Esophagus squamous epithelium (tissue), 5 donors: ENCODE data around the gene CDK18. TPM values are rescaled to one million over a fixed set of nuclear protein-coding genes. Genes with fewer than 3 reads are reported as not detected.

Source experiments
- DNase-seq: peaks from one replicate; lab custom pipeline; 2025; lab: John Stamatoyannopoulos, UW
- H3K27ac ChIP-seq, 4 donors: fragments of 200-600 bp; sonication (generic); one replicate each; pipeline ENCODE4 v1.5.1; 2016 to 2019; ENCODE audit warnings: mild to moderate bottlenecking in 1 of 4
- H3K27me3 ChIP-seq, 4 donors: fragments of 200-600 bp; sonication (generic); 1 replicate in 3 of 4; 2 replicates in 1 of 4; pipeline versions ENCODE4 v1.5.1 to v1.6.0; 2017 to 2021; ENCODE audit warnings: antibody characterized with exemption in 1 of 4
- H3K36me3 ChIP-seq, 3 donors: fragments of 200-600 bp; sonication (generic); one replicate each; pipeline ENCODE4 v1.5.1; 2016 to 2019
- H3K4me1 ChIP-seq, 3 donors: fragments of 200-600 bp; sonication (generic); one replicate each; pipeline ENCODE4 v1.5.1; 2017 to 2019
- H3K4me3 ChIP-seq, 4 donors: fragments of 200-600 bp; sonication (generic); 1 replicate in 3 of 4; 2 replicates in 1 of 4; pipeline ENCODE4 v1.5.1; 2016 to 2019; ENCODE audit warnings: mild to moderate bottlenecking in 2 of 4, moderate library complexity in 1 of 4
- H3K9me3 ChIP-seq, 3 donors: fragments of 200-600 bp; sonication (generic); one replicate each; pipeline ENCODE4 v1.5.1; 2016 to 2019
- CTCF ChIP-seq, 6 experiments: fragments of 450-650 bp in 4 of 6; fragments of 200-600 bp in 2 of 6; sonication (generic) in 2 of 6; IDR thresholded peaks; one replicate each; pipeline ENCODE4 v1.5.1; 2016 to 2019; ENCODE audit warnings: antibody characterized with exemption in 6 of 6, mild to moderate bottlenecking in 4 of 6, moderate library complexity in 4 of 6
- POLR2A ChIP-seq, 4 donors: fragments of 450-650 bp; IDR thresholded peaks; one replicate each; pipeline ENCODE4 v1.6.1; 2017; ENCODE audit warnings: antibody characterized with exemption in 4 of 4, mild to moderate bottlenecking in 4 of 4, moderate library complexity in 3 of 4
- WGBS, 2 donors: methylation state at CpG; one replicate each; pipeline ENCODE4 v1.1.5; 2018; 5-methylcytosine and 5-hydroxymethylcytosine counted together
- intact Hi-C: fragments of 100-400 bp; cut with DNase I; formaldehyde crosslinking; loops from one replicate; pipeline ENCODE4 v1.15.0; 2022
- total RNA-seq, 4 donors: library from RNA; depleted of rRNA; stranded (reverse); fragments of >200 nt; gene quantifications; one replicate each; pipeline ENCODE4 v1.1.0, GENCODE V29; 2016
- donor health status: DM: yes; HTN: yes; CAD: no.

The CDK18 gene
- total RNA-seq, 4 donors from 2014 or later = 2.5 to 10.7 (median 6.3) TPM

- DNase-seq = no peak
- 20% methylated on average over 2 of the region's 2 CpGs; no CpG with 5 or more reads in 1 of the 2 donors for WGBS, 2 donors
Observed at GRCh38 chr1:205492201-205492667, 12.2 kb upstream of the CDK18 start.

GRCh38 chr1:205492774-205493173, 11.7 kb upstream of the CDK18 start:
- Histone ChIP-seq H3K9me3 (no peaks in the 10 kb centered on the region), H3K36me3 (no peaks in the 10 kb centered on the region), H3K4me1 (peaks cover 11 to 29% (median 23%) of the 10 kb centered on the region in 3 donors), H3K27me3 (peaks cover 0 to 76% (median 0%) of the 10 kb centered on the region in 4 donors), H3K27ac (peak overlapping the region in 1 of 4 donors; percentile 42), H3K4me3 (no peak overlapping the region)
- DNase-seq = no peak
- TF ChIP-seq POLR2A (IDR thresholded peaks at IDR 0.05) = no peak
- TF ChIP-seq CTCF (IDR thresholded peaks at IDR 0.05) = no peak
- intact Hi-C loops = loop anchor here (10.0 kb wide), 1 partner anchor 158 kb away; no protein-coding TSS in a partner anchor
- 0 to 17% methylated on average over 1 of the region's 7 CpGs for WGBS, 2 donors

More at GRCh38 chr1:205492201-205492667, 12.2 kb upstream of the CDK18 start:
- Histone ChIP-seq H3K36me3 (no peaks in the 10 kb centered on the region), H3K4me1 (peaks cover 11 to 29% (median 23%) of the 10 kb centered on the region in 3 donors), H3K27ac (peak overlapping the region in 1 of 4 donors; percentile 42), H3K27me3 (peaks cover 0 to 81% (median 0%) of the 10 kb centered on the region in 4 donors), H3K9me3 (no peaks in the 10 kb centered on the region), H3K4me3 (no peak overlapping the region)
- TF ChIP-seq CTCF (IDR thresholded peaks at IDR 0.05) = no peak
- TF ChIP-seq POLR2A (IDR thresholded peaks at IDR 0.05) = no peak
- intact Hi-C loops = loop anchor here (10.0 kb wide), 1 partner anchor 157 kb away; no protein-coding TSS in a partner anchor

- no peak for DNase-seq
- no peaks in the 10 kb centered on the region for H3K9me3 ChIP-seq
- H3K4me3 ChIP-seq = no peak overlapping the region
- H3K27me3 ChIP-seq = peaks cover 0 to 70% (median 0%) of the 10 kb centered on the region in 4 donors
- 19 to 51% methylated on average over 6 to 7 of the region's 11 CpGs for WGBS, 2 donors
- peaks cover 11 to 29% (median 23%) of the 10 kb centered on the region in 3 donors for H3K4me1 ChIP-seq
- intact Hi-C loops = loop anchor here (10.0 kb wide), 1 partner anchor 159 kb away; no protein-coding TSS in a partner anchor
- TF ChIP-seq CTCF (IDR thresholded peaks at IDR 0.05) (no peak), POLR2A (IDR thresholded peaks at IDR 0.05) (no peak)
- H3K36me3 ChIP-seq = no peaks in the 10 kb centered on the region
- H3K27ac ChIP-seq = peak overlapping the region in 1 of 4 donors; percentile 42
Observed at GRCh38 chr1:205493241-205494085, 11.0 kb upstream of the CDK18 start.

- H3K4me3 ChIP-seq = no peak overlapping the region
- H3K27me3 ChIP-seq = peaks cover 0 to 64% (median 0%) of the 10 kb centered on the region in 4 donors
- peaks cover 11 to 29% (median 23%) of the 10 kb centered on the region in 3 donors for H3K4me1 ChIP-seq
- H3K9me3 ChIP-seq = no peaks in the 10 kb centered on the region
- no peaks in the 10 kb centered on the region for H3K36me3 ChIP-seq
- no peak for DNase-seq
- intact Hi-C loops = loop anchor here (10.0 kb wide), 1 partner anchor 159 kb away; no protein-coding TSS in a partner anchor
- no peak overlapping the region for H3K27ac ChIP-seq
- 75 to 85% methylated on average over 4 of the region's 4 CpGs for WGBS, 2 donors
- TF ChIP-seq POLR2A (IDR thresholded peaks at IDR 0.05) = no peak
- no peak for TF ChIP-seq CTCF (IDR thresholded peaks at IDR 0.05)
Observed at GRCh38 chr1:205494115-205494514, 10.4 kb upstream of the CDK18 start.
